Measurements from ENCODE around the gene NUFIP2. TPM values are rescaled to one million over a fixed set of nuclear protein-coding genes. Genes with fewer than 3 reads are reported as not detected.
A peak's percentile ranks its signal among the peaks of the same experiment; 100 is the strongest.

The NUFIP2 gene
- total RNA-seq, 1 donor from 2014 or later: 40.5 TPM

- no peak overlapping the region for H3K4me3 ChIP-seq
- intact Hi-C loops (cut with micrococcal nuclease): no loop called here
- peaks cover 3% of the 10 kb centered on the region for H3K36me3 ChIP-seq
- H3K27me3 ChIP-seq (ENCODE audit: low read depth): no peaks in the 10 kb centered on the region
- H3K9me3 ChIP-seq (replicated peaks): no peaks in the 10 kb centered on the region
- H3K27ac ChIP-seq (replicated peaks): no peak overlapping the region
- peaks cover 17% of the 10 kb centered on the region for H3K4me1 ChIP-seq
- DNase-seq: no peak
- TF ChIP-seq CTCF (IDR thresholded peaks at IDR 0.05; ENCODE audit: borderline replicate concordance): no peak
Measured at GRCh38 chr17:29248845-29249244, 45.1 kb downstream of the NUFIP2 start.

- no peak for DNase-seq
- intact Hi-C loops (cut with micrococcal nuclease): no loop called here
Measured at GRCh38 chr17:29247219-29247618, 46.7 kb downstream of the NUFIP2 start.

GRCh38 chr17:29246628-29247027 lies 47.3 kb downstream of the NUFIP2 start, which contains the start of gene CRYBA1:
Gene CRYBA1 (plus strand): TSS chr17:29246859. CDS start chr17:29246864, 5 bp downstream.
- Histone ChIP-seq H3K27me3 (ENCODE audit: low read depth) (no peaks in the 10 kb centered on the region), H3K4me3 (no peak within 1 kb of the TSS), H3K4me1 (peaks cover 4% of the 10 kb centered on the region), H3K27ac (replicated peaks) (no peak within 1 kb of the TSS), H3K9me3 (replicated peaks) (no peaks in the 10 kb centered on the region), H3K36me3 (no peaks in the 10 kb centered on the region)
- TF ChIP-seq CTCF (IDR thresholded peaks at IDR 0.05; ENCODE audit: borderline replicate concordance): no peak
- DNase-seq: no peak
- intact Hi-C loops (cut with micrococcal nuclease): no loop called here

More at GRCh38 chr17:29247219-29247618, 46.7 kb downstream of the NUFIP2 start:
- H3K4me1 ChIP-seq: peaks cover 10% of the 10 kb centered on the region
- H3K9me3 ChIP-seq (replicated peaks): no peaks in the 10 kb centered on the region
- H3K36me3 ChIP-seq: no peaks in the 10 kb centered on the region
- no peaks in the 10 kb centered on the region for H3K27me3 ChIP-seq (ENCODE audit: low read depth)
- no peak for TF ChIP-seq CTCF (IDR thresholded peaks at IDR 0.05; ENCODE audit: borderline replicate concordance)
- no peak overlapping the region for H3K27ac ChIP-seq (replicated peaks)
- H3K4me3 ChIP-seq: no peak overlapping the region

- intact Hi-C loops (cut with micrococcal nuclease): no loop called here
- no peaks in the 10 kb centered on the region for H3K9me3 ChIP-seq (replicated peaks)
- DNase-seq: no peak
- H3K27me3 ChIP-seq (ENCODE audit: low read depth): no peaks in the 10 kb centered on the region
- H3K36me3 ChIP-seq: no peaks in the 10 kb centered on the region
- H3K4me1 ChIP-seq: no peaks in the 10 kb centered on the region
- no peak overlapping the region for H3K4me3 ChIP-seq
- no peak overlapping the region for H3K27ac ChIP-seq (replicated peaks)
- no peak for TF ChIP-seq CTCF (IDR thresholded peaks at IDR 0.05; ENCODE audit: borderline replicate concordance)
Measured at GRCh38 chr17:29245401-29245800, 48.5 kb downstream of the NUFIP2 start.

GRCh38 chr17:29243792-29244191 lies 50.2 kb downstream of the NUFIP2 start:
- TF ChIP-seq CTCF (IDR thresholded peaks at IDR 0.05; ENCODE audit: borderline replicate concordance): peak; percentile 43
- Histone ChIP-seq H3K4me3 (no peak overlapping the region), H3K27me3 (ENCODE audit: low read depth) (no peaks in the 10 kb centered on the region), H3K27ac (replicated peaks) (no peak overlapping the region), H3K9me3 (replicated peaks) (no peaks in the 10 kb centered on the region), H3K4me1 (no peaks in the 10 kb centered on the region), H3K36me3 (no peaks in the 10 kb centered on the region)
- DNase-seq: no peak
- intact Hi-C loops (cut with micrococcal nuclease): no loop called here
